HG02623 (cell line): Measurements from ENCODE around the gene LEAP2.

Source experiments
- ATAC-seq: cut with Tn5 transposase; IDR thresholded peaks from one replicate; pipeline ENCODE4 v1.9.1; 2021; ENCODE audit warnings: moderate library complexity; ENCODE audit not compliant: unreplicated experiment

Gene LEAP2, protein sequence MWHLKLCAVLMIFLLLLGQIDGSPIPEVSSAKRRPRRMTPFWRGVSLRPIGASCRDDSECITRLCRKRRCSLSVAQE

DNA sequence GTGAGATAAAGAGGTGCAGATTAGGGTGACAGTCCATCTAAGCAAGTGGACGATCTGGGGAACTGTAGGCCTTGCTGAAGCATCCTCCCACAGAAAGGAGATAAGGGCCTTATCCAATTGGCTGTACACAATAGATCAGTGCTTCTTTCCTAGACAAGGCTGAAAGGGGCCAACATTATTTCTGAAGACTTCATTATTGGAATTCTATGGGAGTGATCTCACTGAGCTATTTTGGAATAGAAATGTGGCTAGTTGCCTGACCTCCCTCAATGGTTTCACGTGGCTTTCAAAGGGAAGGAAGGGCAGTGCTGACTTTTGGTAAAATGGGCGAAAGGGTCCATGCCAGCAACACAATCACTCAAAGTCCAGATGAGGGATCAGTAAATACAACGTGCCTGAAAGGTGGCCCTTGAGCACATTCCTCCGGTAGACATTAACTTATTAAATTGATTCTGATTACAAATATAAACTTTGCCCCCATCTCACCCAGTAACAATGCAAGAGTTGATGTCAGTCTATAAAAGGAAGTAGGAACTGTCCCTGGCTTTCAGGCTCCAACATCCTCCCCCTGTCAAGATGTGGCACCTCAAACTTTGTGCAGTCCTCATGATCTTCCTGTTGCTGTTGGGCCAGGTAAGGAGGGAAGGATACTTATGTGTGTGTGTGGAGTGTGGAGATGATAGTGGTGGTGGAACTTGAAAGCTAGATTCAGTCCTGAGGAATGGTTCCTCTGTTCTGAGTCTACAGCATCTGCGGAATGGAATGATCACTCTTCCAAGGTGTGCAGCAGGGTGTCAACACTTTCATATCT is at the start of gene LEAP2:
TSS of gene LEAP2 (plus strand) at position 550 of the 811 bp plus-strand sequence. CDS start at position 577, 27 bp downstream.
- ATAC-seq, result no peak

DNA sequence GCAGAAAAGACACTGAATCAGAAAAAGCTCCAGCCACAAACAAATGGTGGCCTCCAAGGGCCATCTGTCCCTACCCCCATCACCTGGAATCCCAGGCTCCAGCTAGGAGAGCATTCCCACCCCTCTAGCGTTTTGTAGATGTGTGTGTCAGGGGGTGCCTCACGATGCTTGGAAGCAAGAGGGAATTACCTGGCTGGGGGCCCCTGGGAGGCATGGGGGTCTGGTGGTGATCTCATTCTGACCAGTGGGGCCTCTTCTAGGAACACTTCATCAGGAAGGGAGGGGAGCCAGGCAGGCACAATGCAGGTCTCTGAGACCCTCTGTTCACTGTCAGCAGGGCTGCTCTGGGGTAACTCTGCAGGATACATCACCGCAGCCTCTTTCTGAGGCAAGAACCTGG is 49.0 kb upstream of the LEAP2 start:
- ATAC-seq, result no peak

- ATAC-seq, result no peak
These were observed 48.2 kb upstream of the LEAP2 start for GRCh38 chr5:132825033-132825833.

DNA sequence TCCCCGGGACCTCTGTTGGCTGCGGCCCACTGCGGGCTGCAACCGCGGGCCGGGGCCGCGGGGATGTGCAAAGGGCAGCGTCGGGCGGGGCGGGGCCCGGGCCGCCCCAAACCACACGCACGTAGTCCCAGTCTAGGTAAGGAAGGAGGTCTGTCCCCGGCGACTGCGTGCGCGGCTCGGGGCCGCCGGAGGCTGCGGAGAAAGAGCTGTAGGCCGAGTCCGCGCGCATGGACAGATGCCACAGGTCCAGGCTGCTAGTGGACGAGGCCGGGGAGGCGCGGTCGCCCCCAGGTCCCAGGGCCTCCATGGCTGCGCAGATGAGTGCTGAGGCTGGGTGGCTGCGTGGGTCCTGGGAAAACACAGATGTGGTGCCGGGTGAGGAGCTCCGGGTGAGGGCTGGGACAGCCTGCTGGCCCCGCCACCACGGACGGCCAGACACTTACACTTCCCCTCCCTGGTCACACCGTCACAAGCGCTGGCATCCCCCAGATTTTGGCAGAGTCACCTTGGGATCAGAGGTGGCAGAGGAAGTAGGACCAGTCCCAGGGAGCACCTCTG is 47.6 kb upstream of the LEAP2 start:
- no peak for ATAC-seq

GRCh38 chr5:132826424-132827082 is 46.9 kb upstream of the LEAP2 start:
- no peak for ATAC-seq

- ATAC-seq, result no peak
These were observed 45.4 kb upstream of the LEAP2 start for GRCh38 chr5:132827943-132828673.

- no peak for ATAC-seq
These were observed 44.5 kb upstream of the LEAP2 start for GRCh38 chr5:132828846-132829494.

- ATAC-seq, result peak; percentile 59
These were observed 43.6 kb upstream of the LEAP2 start for GRCh38 chr5:132829742-132830435.

DNA sequence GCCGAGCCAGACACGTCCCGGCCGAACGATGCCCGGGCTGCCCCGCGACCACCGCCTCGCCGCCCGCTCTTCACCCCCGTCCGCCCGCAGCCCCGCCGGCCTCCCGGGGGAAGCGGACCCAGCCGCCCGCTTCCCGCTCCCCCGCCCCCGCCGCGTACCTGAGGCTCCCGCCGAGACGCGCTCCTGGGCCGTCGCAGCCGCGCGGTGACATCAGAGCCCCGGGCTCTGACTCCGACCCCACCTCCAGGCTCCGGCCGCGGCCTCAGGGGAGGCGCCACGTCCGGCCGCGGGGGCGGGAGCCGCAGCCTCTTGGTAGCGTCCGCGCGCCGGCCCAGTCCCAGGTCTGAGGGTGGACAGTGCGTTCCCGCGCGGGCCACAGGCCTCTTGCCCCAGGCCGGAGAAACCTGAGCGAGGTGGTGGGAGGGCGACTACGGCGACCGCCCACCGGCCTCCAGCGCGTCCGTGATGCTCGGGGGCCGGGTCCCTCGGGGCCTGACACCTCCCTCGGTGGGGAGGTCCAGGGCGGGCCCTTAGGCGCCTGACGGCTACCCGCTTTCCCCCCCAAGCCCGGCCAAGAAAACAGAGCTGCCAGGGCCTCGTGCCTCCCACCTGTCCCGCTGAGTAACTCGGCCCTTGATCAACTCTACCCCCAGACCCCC is 42.9 kb upstream of the LEAP2 start, which contains the start of gene SHROOM1:
TSS of gene SHROOM1 (minus strand) at position 212 of the 659 bp plus-strand sequence. CDS start 4,507 bp downstream, outside the sequence.
- peak; percentile 61 for ATAC-seq

- no peak for ATAC-seq
These were observed 42.2 kb upstream of the LEAP2 start for GRCh38 chr5:132831095-132831860.

DNA sequence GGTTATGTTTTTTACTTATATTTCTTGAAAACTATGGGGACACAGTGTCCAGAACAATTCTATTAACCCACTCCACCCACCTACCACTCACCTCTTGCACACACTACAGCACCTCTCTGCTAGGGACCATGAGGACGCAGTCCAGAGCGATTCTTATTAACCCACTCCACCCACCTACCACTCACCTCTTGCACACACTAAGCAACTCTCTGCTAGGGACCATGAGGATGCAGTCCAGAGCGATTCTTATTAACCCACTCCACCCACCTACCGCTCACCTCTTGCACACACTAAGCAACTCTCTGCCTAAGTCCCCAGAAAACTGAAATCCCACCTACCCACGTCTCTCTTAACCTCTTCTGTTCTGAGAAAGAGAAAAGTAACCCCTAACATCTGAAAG is 40.9 kb upstream of the LEAP2 start:
- no peak for ATAC-seq

GRCh38 chr5:132834057-132834456 is 39.4 kb upstream of the LEAP2 start:
- ATAC-seq, result no peak

DNA sequence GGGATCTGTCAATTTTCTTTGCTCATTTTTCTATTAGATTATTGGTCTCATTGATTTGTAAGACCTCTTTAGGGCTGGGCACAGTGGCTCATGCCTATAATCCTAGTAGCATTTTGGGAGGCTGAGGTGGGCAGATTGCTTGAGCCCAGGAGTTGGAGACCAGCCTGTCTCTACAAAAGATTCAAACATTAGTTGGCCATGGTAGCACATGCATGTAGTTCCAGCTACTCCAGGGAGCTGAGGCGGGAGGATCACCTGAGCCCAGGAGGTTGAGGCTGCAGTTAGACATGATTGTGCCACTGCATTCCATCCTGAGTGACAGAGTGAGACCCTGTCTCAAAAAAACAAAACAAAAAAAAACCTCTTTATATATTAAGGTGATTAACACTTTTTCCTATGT is 36.6 kb upstream of the LEAP2 start:
- no peak for ATAC-seq

GRCh38 chr5:132837868-132838267 is 35.6 kb upstream of the LEAP2 start:
- ATAC-seq, result no peak

GRCh38 chr5:132838516-132839282 is 34.8 kb upstream of the LEAP2 start:
- ATAC-seq, result no peak

- ATAC-seq, result no peak
These were observed 33.8 kb upstream of the LEAP2 start for GRCh38 chr5:132839426-132840301.
